OCI-M1 (cell line): ENCODE data around the gene AHDC1.
"Not testable (repeated sequence)": the region's sequence is repeated elsewhere in the genome, so short reads cannot be mapped to it uniquely, and the experiment has no call there.

ENCODE experiments used
- DNase-seq: peaks from one replicate; lab custom pipeline; 2025; lab: John Stamatoyannopoulos, UW

Gene AHDC1, protein sequence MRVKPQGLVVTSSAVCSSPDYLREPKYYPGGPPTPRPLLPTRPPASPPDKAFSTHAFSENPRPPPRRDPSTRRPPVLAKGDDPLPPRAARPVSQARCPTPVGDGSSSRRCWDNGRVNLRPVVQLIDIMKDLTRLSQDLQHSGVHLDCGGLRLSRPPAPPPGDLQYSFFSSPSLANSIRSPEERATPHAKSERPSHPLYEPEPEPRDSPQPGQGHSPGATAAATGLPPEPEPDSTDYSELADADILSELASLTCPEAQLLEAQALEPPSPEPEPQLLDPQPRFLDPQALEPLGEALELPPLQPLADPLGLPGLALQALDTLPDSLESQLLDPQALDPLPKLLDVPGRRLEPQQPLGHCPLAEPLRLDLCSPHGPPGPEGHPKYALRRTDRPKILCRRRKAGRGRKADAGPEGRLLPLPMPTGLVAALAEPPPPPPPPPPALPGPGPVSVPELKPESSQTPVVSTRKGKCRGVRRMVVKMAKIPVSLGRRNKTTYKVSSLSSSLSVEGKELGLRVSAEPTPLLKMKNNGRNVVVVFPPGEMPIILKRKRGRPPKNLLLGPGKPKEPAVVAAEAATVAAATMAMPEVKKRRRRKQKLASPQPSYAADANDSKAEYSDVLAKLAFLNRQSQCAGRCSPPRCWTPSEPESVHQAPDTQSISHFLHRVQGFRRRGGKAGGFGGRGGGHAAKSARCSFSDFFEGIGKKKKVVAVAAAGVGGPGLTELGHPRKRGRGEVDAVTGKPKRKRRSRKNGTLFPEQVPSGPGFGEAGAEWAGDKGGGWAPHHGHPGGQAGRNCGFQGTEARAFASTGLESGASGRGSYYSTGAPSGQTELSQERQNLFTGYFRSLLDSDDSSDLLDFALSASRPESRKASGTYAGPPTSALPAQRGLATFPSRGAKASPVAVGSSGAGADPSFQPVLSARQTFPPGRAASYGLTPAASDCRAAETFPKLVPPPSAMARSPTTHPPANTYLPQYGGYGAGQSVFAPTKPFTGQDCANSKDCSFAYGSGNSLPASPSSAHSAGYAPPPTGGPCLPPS (N-terminal part only)

GRCh38 chr1:27603681-27604578 lies at the start of gene AHDC1:
AHDC1 (minus strand) TSS chr1:27604144; CDS start chr1:27552115, 52,029 bp downstream.
- peak; percentile 90 for DNase-seq

GRCh38 chr1:27652111-27652864 lies 48.3 kb upstream of the AHDC1 start:
- DNase-seq = peak; percentile 16

GRCh38 chr1:27650539-27651175 lies 46.7 kb upstream of the AHDC1 start:
- DNase-seq = peak; percentile 43

- DNase-seq = no peak
Measured at GRCh38 chr1:27650171-27650538, 46.2 kb upstream of the AHDC1 start.

DNA sequence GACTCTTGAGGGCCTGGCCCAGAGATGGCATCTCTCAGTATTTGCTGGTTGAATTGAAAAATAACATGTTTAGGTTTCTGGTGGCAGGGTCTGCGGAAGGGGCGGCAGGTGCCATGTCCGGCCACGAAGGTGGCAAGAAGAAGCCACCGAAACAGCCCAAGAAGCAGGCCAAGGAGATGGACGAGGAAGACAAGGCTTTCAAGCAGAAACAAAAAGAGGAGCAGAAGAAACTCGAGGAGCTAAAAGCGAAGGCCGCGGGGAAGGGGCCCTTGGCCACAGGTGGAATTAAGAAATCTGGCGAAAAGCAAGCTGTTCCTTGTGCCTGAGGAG lies 45.3 kb upstream of the AHDC1 start:
- DNase-seq = no peak

GRCh38 chr1:27648602-27649305 lies 44.8 kb upstream of the AHDC1 start:
- no peak for DNase-seq

DNA sequence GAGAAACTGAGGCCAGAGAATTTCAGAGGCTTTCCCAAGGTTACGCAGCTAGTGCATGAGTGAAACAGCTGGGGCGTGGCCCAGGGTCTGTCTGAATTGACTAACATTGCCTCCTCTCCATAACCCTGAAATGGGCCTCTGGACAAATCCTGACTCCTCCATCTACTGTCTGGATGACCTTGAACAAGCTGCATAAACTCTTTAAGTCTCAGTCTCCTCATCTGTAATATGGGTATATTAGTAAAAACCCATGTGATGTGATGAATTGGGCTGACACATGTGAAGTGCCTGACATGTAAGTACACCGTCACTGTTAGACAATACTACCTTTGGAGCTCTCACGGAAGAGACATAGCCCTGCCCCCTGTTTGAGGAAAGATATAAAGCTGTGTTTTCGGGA lies 43.4 kb upstream of the AHDC1 start:
- DNase-seq = no peak

- DNase-seq = no peak
Measured at GRCh38 chr1:27646676-27647075, 42.7 kb upstream of the AHDC1 start.

DNA sequence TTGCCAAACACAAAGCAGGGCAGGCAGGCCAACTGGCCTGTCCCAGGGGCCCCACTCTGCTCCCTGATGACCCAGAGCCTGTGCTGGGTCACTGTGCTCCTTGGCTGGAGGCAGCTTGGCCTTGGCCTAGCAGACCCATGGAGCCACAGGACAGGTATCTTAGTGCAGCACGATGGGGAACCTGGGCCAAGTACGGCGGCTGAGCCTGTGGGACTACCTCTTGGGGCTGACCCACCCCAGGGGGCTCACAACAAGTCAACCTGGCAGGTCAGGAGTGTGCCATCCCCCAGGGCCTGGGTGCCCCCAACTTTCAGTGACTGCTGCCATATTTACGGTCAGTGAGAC lies 41.1 kb upstream of the AHDC1 start:
- no peak for DNase-seq

GRCh38 chr1:27644369-27645070 lies 40.6 kb upstream of the AHDC1 start:
- DNase-seq = no peak

GRCh38 chr1:27643600-27644368 lies 39.8 kb upstream of the AHDC1 start:
- peak; percentile 71 for DNase-seq

- DNase-seq = not testable (repeated sequence)
Measured at GRCh38 chr1:27640514-27640913, 36.6 kb upstream of the AHDC1 start.

DNA sequence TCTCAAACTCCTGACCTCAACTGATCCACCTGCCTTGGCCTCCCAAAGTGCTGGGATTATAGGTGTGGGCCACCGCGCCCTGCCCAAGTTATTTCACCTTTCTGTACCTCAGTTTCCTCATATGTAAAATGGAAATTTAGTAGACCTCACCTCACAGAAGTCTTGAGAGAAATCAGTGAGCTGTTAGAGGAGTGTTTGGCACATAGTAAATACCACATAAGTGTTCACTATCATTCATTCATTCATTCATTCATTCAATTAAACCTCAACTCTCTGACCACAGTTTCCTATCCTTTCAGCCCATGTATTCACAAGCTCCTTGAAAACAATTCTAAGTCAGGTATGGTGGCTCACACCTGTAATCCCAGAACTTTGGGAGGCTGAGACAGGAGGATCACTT lies 34.9 kb upstream of the AHDC1 start:
- DNase-seq = no peak

GRCh38 chr1:27638047-27638734 lies 34.2 kb upstream of the AHDC1 start:
- no peak for DNase-seq

- no peak for DNase-seq
Measured at GRCh38 chr1:27635396-27636142, 31.6 kb upstream of the AHDC1 start.

DNA sequence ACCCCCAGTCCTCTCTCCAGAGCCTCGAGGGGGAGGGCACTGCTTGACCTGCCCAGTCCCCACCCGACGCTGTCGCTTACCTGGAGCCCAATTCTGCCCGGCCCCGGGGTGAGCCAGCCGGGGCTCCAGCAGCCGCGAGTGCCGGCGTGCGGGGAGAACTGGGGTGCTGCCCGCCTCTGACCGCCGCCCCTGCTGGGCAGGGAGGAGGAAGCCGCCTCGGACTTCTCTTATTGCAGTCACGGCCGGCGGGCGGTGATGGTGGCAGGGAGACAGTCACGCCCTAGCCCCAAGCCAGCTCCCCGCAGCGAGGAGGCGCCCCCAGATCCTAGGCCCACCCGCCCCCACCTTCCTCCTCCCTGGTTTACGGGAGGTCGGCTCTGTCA lies 31.0 kb upstream of the AHDC1 start, which contains the start of gene FGR:
Gene FGR (minus strand): TSS at position 201 of the 383 bp plus-strand sequence. CDS start 11,269 bp downstream, outside the sequence.
- DNase-seq = no peak
